Measurements from ENCODE around the gene GOLGA6L25.
"Not testable (repeated sequence)": the region's sequence is repeated elsewhere in the genome, so short reads cannot be mapped to it uniquely, and the experiment has no call there.

GRCh38 chr15:28593424-28594129 is 40.2 kb downstream of the GOLGA6L25 start:
- TF ChIP-seq YY1 (IDR thresholded peaks at IDR 0.05; ENCODE audit: insufficient read depth, insufficient read length); SUZ12 (IDR thresholded peaks at IDR 0.05; ENCODE audit: extremely low read depth, insufficient read depth, insufficient read length); ZNF274 (IDR thresholded peaks at IDR 0.05; ENCODE audit: low read depth, low read length): not testable (repeated sequence)

Data from NT2/D1 (cell line).